AG04449 (cell line): ENCODE measurements around the gene CFAP100.

Experiments used
- CTCF ChIA-PET: fragments of 350-600 bp; formaldehyde crosslinking; extraction: SDS; loops from one replicate; lab custom pipeline; 2021; ENCODE audit warnings: antibody characterized with exemption; lab: Yijun Ruan, JAX
- POLR2A ChIA-PET: fragments of 400-600, 350-600 bp; formaldehyde crosslinking; extraction: SDS; loops from one replicate; lab custom pipeline; 2020; ENCODE audit warnings: antibody characterized with exemption, inconsistent platforms; lab: Yijun Ruan, JAX
- DNase-seq: peaks from one replicate; pipeline ENCODE4 v3.0.0-alpha.2; 2010; ENCODE audit warnings: low read depth, low spot score
- H3K4me3 ChIP-seq: 2 replicates; pipeline ENCODE4 v1.5.1; 2011; ENCODE audit warnings: low read depth, mild to moderate bottlenecking, control low read depth, low read length
- CTCF ChIP-seq: IDR thresholded peaks from one replicate; pipeline ENCODE4 v1.5.1; 2011; ENCODE audit warnings: mild to moderate bottlenecking, moderate library complexity, low read length, control low read depth, inconsistent platforms; ENCODE audit not compliant: insufficient read depth; ENCODE audit errors: missing control alignments

Gene CFAP100

GRCh38 chr3:126414406-126414805 lies 19.7 kb downstream of the CFAP100 start:
- DNase-seq = no peak
- CTCF ChIA-PET = interaction anchor here (0.9 kb wide), 1 partner anchor 281 kb away, joined by 3 read pairs; no protein-coding TSS in a partner anchor
- POLR2A ChIA-PET = no interaction called here
- TF ChIP-seq CTCF = no peak
- H3K4me3 ChIP-seq = no peak overlapping the region

- POLR2A ChIA-PET = no interaction called here
- no peak for DNase-seq
Observed at GRCh38 chr3:126414961-126415660, 20.4 kb downstream of the CFAP100 start.

DNA sequence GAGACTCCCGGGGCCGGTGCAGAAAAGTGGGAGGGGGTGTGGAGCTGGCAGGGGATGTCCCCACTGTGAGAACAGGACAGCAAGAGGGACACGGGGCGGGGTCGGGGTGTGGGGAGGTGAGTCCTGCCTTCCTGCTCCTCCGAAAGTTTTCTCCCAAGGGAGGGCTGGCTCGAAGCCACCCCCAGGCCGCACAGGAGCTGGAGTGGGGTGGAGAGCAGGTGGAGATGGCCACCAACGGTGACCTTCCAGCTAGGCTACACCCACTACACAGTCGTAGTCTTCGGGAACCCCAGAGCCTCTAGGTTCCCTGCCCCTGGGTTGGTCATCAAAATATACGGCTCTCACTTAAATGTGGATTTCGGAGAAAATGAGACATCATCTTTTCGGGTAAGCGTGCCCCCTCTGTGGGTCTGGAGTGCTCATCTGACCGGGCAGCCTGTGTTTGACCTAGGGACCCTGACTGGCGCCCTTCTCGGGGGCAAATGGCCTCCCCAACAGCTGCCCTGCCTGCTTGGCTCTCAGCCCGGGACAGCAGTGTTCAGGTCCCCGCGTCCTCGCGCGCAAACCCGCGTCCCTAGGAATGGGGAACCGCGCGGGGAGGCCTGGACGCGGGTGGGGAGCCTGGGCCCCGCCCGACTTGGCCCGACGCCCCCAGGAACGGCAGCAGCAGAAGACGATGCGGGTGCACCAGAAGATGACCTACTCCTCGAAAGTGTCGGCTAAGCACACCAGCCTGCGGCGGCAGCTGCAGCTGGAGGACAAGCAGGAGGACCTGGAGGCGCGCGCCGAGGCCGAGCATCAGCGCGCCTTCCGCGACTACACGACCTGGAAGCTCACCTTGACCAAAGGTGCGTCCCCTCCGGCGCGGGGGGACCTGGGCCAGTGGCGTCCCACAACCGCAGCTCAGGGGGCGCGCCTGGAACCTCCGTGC lies 21.2 kb downstream of the CFAP100 start:
- no peak overlapping the region for H3K4me3 ChIP-seq
- CTCF ChIA-PET = interaction anchor here (1.4 kb wide), 1 partner anchor 10 kb away, joined by 4 read pairs; no protein-coding TSS in a partner anchor
- DNase-seq = no peak
- POLR2A ChIA-PET = no interaction called here
- no peak for TF ChIP-seq CTCF

More at GRCh38 chr3:126414961-126415660, 20.4 kb downstream of the CFAP100 start:
- CTCF ChIA-PET = no interaction called here
- no peak overlapping the region for H3K4me3 ChIP-seq
- no peak for TF ChIP-seq CTCF

GRCh38 chr3:126416943-126417342 lies 22.2 kb downstream of the CFAP100 start:
- POLR2A ChIA-PET = interaction anchor here (0.6 kb wide), 1 partner anchor 179 kb away, joined by 3 read pairs; no protein-coding TSS in a partner anchor
- no peak for DNase-seq
- no peak for TF ChIP-seq CTCF
- H3K4me3 ChIP-seq = no peak overlapping the region
- CTCF ChIA-PET = interaction anchor here (1.4 kb wide), 1 partner anchor 9 kb away, joined by 4 read pairs; no protein-coding TSS in a partner anchor

DNA sequence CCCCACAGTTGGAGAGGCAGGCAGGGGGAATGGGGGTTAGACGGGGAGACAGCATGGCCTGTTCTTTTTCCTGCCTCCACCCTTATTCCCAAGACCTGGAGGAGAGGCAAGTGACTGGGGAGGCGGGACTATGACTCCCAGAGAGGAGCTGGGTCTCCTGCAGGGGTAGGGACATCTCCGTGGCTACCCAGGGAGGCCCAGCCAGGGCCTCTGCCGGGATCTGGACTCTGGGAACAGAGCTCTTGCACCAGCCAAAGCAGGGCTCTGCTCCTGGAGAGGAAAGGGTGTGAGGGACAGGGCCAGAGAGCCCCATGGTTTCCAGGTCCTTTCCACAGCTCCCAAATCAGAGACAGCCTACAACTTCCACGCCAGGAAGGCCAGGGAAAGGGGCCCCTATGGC lies 22.8 kb downstream of the CFAP100 start:
- H3K4me3 ChIP-seq = no peak overlapping the region
- CTCF ChIA-PET = no interaction called here
- POLR2A ChIA-PET = no interaction called here
- DNase-seq = no peak
- TF ChIP-seq CTCF = no peak
